Liver (tissue), 9 donors: ENCODE measurements around the gene CDC42BPB. TPM values are rescaled to one million over a fixed set of nuclear protein-coding genes. Genes with fewer than 3 reads are reported as not detected.

Source experiments
- DNase-seq: peaks from one replicate; pipeline ENCODE4 v3.0.0-alpha.2; 2017; ENCODE audit warnings: low spot score
- H3K27ac ChIP-seq, 2 donors: one replicate each; pipeline ENCODE4 v1.7.0; 2013; ENCODE audit warnings: inconsistent platforms in 2 of 2, low read length in 2 of 2, control low read depth in 1 of 2, low read depth in 1 of 2, mild to moderate bottlenecking in 1 of 2
- H3K27me3 ChIP-seq, 4 donors: one replicate each; pipeline versions ENCODE4 v1.6.1 to v1.7.0; 2013; ENCODE audit warnings: low read length in 3 of 4, inconsistent platforms in 1 of 4, mild to moderate bottlenecking in 1 of 4, moderate library complexity in 1 of 4; ENCODE audit not compliant: control insufficient read depth in 4 of 4, insufficient read depth in 4 of 4
- H3K36me3 ChIP-seq, 4 donors: one replicate each; pipeline versions ENCODE4 v1.6.1 to v1.7.0; 2013; ENCODE audit warnings: low read length in 3 of 4, mild to moderate bottlenecking in 3 of 4, low read depth in 1 of 4, moderate library complexity in 1 of 4; ENCODE audit not compliant: control insufficient read depth in 4 of 4, insufficient read depth in 3 of 4
- H3K4me1 ChIP-seq, 4 donors: one replicate each; pipeline versions ENCODE4 v1.6.1 to v1.7.0; 2013; ENCODE audit warnings: low read length in 3 of 4, mild to moderate bottlenecking in 3 of 4, moderate library complexity in 1 of 4; ENCODE audit not compliant: control insufficient read depth in 4 of 4, insufficient read depth in 4 of 4
- H3K4me3 ChIP-seq, 3 donors: one replicate each; pipeline versions ENCODE4 v1.6.1 to v1.7.0; 2013; ENCODE audit warnings: low read length in 3 of 3, control low read depth in 1 of 3, low read depth in 1 of 3, mild to moderate bottlenecking in 1 of 3
- H3K9ac ChIP-seq, 2 donors: one replicate each; pipeline ENCODE4 v1.7.0; 2013; ENCODE audit warnings: low read length in 2 of 2, mild to moderate bottlenecking in 2 of 2, moderate library complexity in 2 of 2, control low read depth in 1 of 2, low read depth in 1 of 2
- H3K9me3 ChIP-seq, 4 donors: one replicate each; pipeline versions ENCODE4 v1.6.1 to v1.7.0; 2013; ENCODE audit warnings: low read length in 3 of 4; ENCODE audit not compliant: control insufficient read depth in 4 of 4
- ATF3 ChIP-seq: IDR thresholded peaks from 2 replicates; pipeline ENCODE4 v1.6.1; 2016; ENCODE audit warnings: antibody characterized with exemption
- EGR1 ChIP-seq, 2 donors: IDR thresholded peaks; 2 replicates each; pipeline ENCODE4 v1.6.1; 2016 to 2018; ENCODE audit warnings: antibody characterized with exemption in 2 of 2, low read depth in 2 of 2
- FOXA1 ChIP-seq: IDR thresholded peaks from 2 replicates; pipeline ENCODE4 v1.6.1; 2016; ENCODE audit warnings: antibody characterized with exemption
- FOXA2 ChIP-seq: IDR thresholded peaks from 2 replicates; pipeline ENCODE4 v1.6.1; 2016; ENCODE audit warnings: antibody characterized with exemption
- GABPA ChIP-seq, 2 donors: IDR thresholded peaks in 1 of 2; conservative IDR thresholded peaks in 1 of 2; 2 replicates each; pipeline ENCODE4 v1.6.1; 2016; ENCODE audit warnings: antibody characterized with exemption in 2 of 2, mild to moderate bottlenecking in 1 of 2, moderate library complexity in 1 of 2
- HNF4A ChIP-seq, 2 donors: conservative IDR thresholded peaks; 2 replicates each; pipeline ENCODE4 v1.6.1; 2016; ENCODE audit warnings: antibody characterized with exemption in 2 of 2, mild to moderate bottlenecking in 2 of 2
- HNF4G ChIP-seq: IDR thresholded peaks from 2 replicates; pipeline ENCODE4 v1.6.1; 2016; ENCODE audit warnings: antibody characterized with exemption
- JUND ChIP-seq, 2 donors: IDR thresholded peaks; 2 replicates each; pipeline ENCODE4 v1.6.1; 2016; ENCODE audit warnings: antibody characterized with exemption in 2 of 2
- MAX ChIP-seq: IDR thresholded peaks from 2 replicates; pipeline ENCODE4 v1.6.1; 2016; ENCODE audit warnings: antibody characterized with exemption
- NR2F2 ChIP-seq: IDR thresholded peaks from 2 replicates; pipeline ENCODE4 v1.6.1; 2016; ENCODE audit warnings: antibody characterized with exemption
- RAD21 ChIP-seq, 2 donors: IDR thresholded peaks; 2 replicates each; pipeline ENCODE4 v1.6.1; 2016; ENCODE audit warnings: antibody characterized with exemption in 2 of 2, mild to moderate bottlenecking in 2 of 2
- REST ChIP-seq: IDR thresholded peaks from 2 replicates; pipeline ENCODE4 v1.6.1; 2016; ENCODE audit warnings: antibody characterized with exemption, mild to moderate bottlenecking
- RXRA ChIP-seq, 2 donors: IDR thresholded peaks; 2 replicates each; pipeline ENCODE4 v1.6.1; 2017 to 2018; ENCODE audit warnings: antibody characterized with exemption in 2 of 2, mild to moderate bottlenecking in 1 of 2
- SP1 ChIP-seq: IDR thresholded peaks from 2 replicates; pipeline ENCODE4 v1.6.1; 2018; ENCODE audit warnings: antibody characterized with exemption, mild to moderate bottlenecking
- TAF1 ChIP-seq: conservative IDR thresholded peaks from 2 replicates; pipeline ENCODE4 v1.6.1; 2016; ENCODE audit warnings: antibody characterized with exemption, mild to moderate bottlenecking
- YY1 ChIP-seq: IDR thresholded peaks from 2 replicates; pipeline ENCODE4 v1.6.1; 2016; ENCODE audit warnings: antibody characterized with exemption, mild to moderate bottlenecking
- ZBTB33 ChIP-seq: IDR thresholded peaks from 2 replicates; pipeline ENCODE4 v1.6.1; 2016; ENCODE audit warnings: antibody characterized with exemption
- WGBS: extraction: QIAGEN DNeasy Blood & Tissue Kit; methylation state at CpG from one replicate; pipeline ENCODE4 v1.1.7; 2013; 5-methylcytosine and 5-hydroxymethylcytosine counted together
- polyA plus RNA-seq, 2 donors: library from polyadenylated mRNA; stranded (reverse) in 1 of 2; unstranded in 1 of 2; fragments of 200-250 nt in 1 of 2; fragments of >200 nt in 1 of 2; fragmentation: Nextera tagmentation in 1 of 2; extraction: Ambion mirVana in 1 of 2; gene quantifications; one replicate each; pipeline versions ENCODE4 v1.2.1 to v1.2.3, GENCODE V29; 2013 to 2015
- total RNA-seq, 2 donors: library from RNA; depleted of rRNA; stranded (reverse); fragments of >200 nt; gene quantifications; one replicate each; pipeline ENCODE4 v1.2.3, GENCODE V29; 2014
- TF ChIP-seq, protein P1 (sequence below): fragments of 150-350 bp; IDR thresholded peaks from 2 replicates; pipeline ENCODE4 v1.5.1; 2017; ENCODE audit warnings: improper control_type of control experiment, low read depth, low read length; ENCODE audit not compliant: missing input control
- donor health status: healthy.
- donor health status: healthy.
- donor health status: healthy.
- donor health status: healthy.
- donor health status: healthy.

The CDC42BPB gene
- total and polyA plus RNA-seq, 4 donors = 4.1 to 78.7 (median 29.7) TPM

- Histone ChIP-seq H3K27me3 (no peaks in the 10 kb centered on the region), H3K4me1 (peaks cover 0 to 2% (median 0%) of the 10 kb centered on the region in 4 donors), H3K36me3 (peaks cover 16 to 82% (median 62%) of the 10 kb centered on the region in 4 donors), H3K4me3 (no peak overlapping the region), H3K9ac (no peak overlapping the region), H3K9me3 (no peaks in the 10 kb centered on the region), H3K27ac (no peak overlapping the region)
- no peak for TF ChIP-seq RAD21 (IDR thresholded peaks at IDR 0.05)
- TF ChIP-seq HNF4A (conservative IDR thresholded peaks at IDR 0.05) = peak; percentile 14 to 42
- no peak for TF ChIP-seq FOXA1
- peak in 1 of 2 donors; percentile 8 for TF ChIP-seq RXRA (IDR thresholded peaks at IDR 0.05)
- no peak for TF ChIP-seq HNF4G
- no peak for TF ChIP-seq SP1
- no peak for TF ChIP-seq JUND (IDR thresholded peaks at IDR 0.05)
- no peak for TF ChIP-seq MAX
- DNase-seq = no peak
- 56% methylated on average over 9 of the region's 9 CpGs for WGBS
Measured at GRCh38 chr14:102962111-102962627, 95.2 kb downstream of the CDC42BPB start.

GRCh38 chr14:102958461-102958860 is 98.9 kb downstream of the CDC42BPB start:
- H3K9ac ChIP-seq = no peak overlapping the region
- WGBS = 96% methylated on average over 10 of the region's 10 CpGs
- no peaks in the 10 kb centered on the region for H3K27me3 ChIP-seq
- H3K4me3 ChIP-seq = no peak overlapping the region
- no peaks in the 10 kb centered on the region for H3K9me3 ChIP-seq
- DNase-seq = no peak
- H3K27ac ChIP-seq = no peak overlapping the region
- no peak for TF ChIP-seq SP1
- H3K36me3 ChIP-seq = peaks cover 7 to 76% (median 56%) of the 10 kb centered on the region in 4 donors
- H3K4me1 ChIP-seq = peaks cover 0 to 2% (median 0%) of the 10 kb centered on the region in 4 donors

GRCh38 chr14:102957222-102957621 is 100.1 kb downstream of the CDC42BPB start:
- WGBS = 97% methylated on average over 10 of the region's 10 CpGs
- H3K4me1 ChIP-seq = peaks cover 0 to under 1% (median 0%) of the 10 kb centered on the region in 4 donors
- H3K9me3 ChIP-seq = no peaks in the 10 kb centered on the region
- TF ChIP-seq YY1 (no peak), HNF4A (conservative IDR thresholded peaks at IDR 0.05) (no peak), NR2F2 (no peak), FOXA1 (no peak), ZBTB33 (no peak), FOXA2 (no peak), HNF4G (no peak), ATF3 (no peak), RAD21 (IDR thresholded peaks at IDR 0.05) (no peak), RXRA (IDR thresholded peaks at IDR 0.05) (no peak), TAF1 (no peak), REST (no peak), MAX (no peak), GABPA (IDR thresholded peaks at IDR 0.05 in 1 of 2, conservative IDR thresholded peaks at IDR 0.05 in 1 of 2) (no peak), EGR1 (IDR thresholded peaks at IDR 0.05; ENCODE audit: low read depth in 2 of 2) (no peak), SP1 (no peak)
- TF ChIP-seq, protein P1, sequence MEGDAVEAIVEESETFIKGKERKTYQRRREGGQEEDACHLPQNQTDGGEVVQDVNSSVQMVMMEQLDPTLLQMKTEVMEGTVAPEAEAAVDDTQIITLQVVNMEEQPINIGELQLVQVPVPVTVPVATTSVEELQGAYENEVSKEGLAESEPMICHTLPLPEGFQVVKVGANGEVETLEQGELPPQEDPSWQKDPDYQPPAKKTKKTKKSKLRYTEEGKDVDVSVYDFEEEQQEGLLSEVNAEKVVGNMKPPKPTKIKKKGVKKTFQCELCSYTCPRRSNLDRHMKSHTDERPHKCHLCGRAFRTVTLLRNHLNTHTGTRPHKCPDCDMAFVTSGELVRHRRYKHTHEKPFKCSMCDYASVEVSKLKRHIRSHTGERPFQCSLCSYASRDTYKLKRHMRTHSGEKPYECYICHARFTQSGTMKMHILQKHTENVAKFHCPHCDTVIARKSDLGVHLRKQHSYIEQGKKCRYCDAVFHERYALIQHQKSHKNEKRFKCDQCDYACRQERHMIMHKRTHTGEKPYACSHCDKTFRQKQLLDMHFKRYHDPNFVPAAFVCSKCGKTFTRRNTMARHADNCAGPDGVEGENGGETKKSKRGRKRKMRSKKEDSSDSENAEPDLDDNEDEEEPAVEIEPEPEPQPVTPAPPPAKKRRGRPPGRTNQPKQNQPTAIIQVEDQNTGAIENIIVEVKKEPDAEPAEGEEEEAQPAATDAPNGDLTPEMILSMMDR = no peak
- no peak for DNase-seq
- H3K4me3 ChIP-seq = no peak overlapping the region
- H3K27me3 ChIP-seq = no peaks in the 10 kb centered on the region
- H3K9ac ChIP-seq = no peak overlapping the region
- no peak overlapping the region for H3K27ac ChIP-seq
- H3K36me3 ChIP-seq = peaks cover 11 to 81% (median 55%) of the 10 kb centered on the region in 4 donors
